DND-41 (cell line): ENCODE measurements around the gene TCF7.

Source experiments
- CTCF ChIP-seq: IDR thresholded peaks from 2 replicates; pipeline ENCODE4 v1.5.1; 2012; ENCODE audit warnings: borderline replicate concordance, low read length, moderate library complexity, mild to moderate bottlenecking; ENCODE audit not compliant: poor library complexity, severe bottlenecking; ENCODE audit errors: extremely low read depth
- EZH2 ChIP-seq: IDR thresholded peaks from 3 replicates; pipeline ENCODE4 v1.6.1; 2012; ENCODE audit warnings: borderline replicate concordance, low read depth, mild to moderate bottlenecking, moderate library complexity, low read length, inconsistent platforms; ENCODE audit not compliant: severe bottlenecking

- no peak for TF ChIP-seq CTCF
- no peak for TF ChIP-seq EZH2
Measured at GRCh38 chr5:134162592-134162991, 48.1 kb downstream of the TCF7 start.
